Midbrain (tissue), 1 donor: ENCODE measurements around the gene TFDP2.
A peak's percentile ranks its signal among the peaks of the same experiment; 100 is the strongest.
"Not testable (repeated sequence)": the region's sequence is repeated elsewhere in the genome, so short reads cannot be mapped to it uniquely, and the experiment has no call there.

Experiments used
- DNase-seq: peaks from one replicate; lab custom pipeline; 2025; lab: John Stamatoyannopoulos, UW

Gene TFDP2

DNA sequence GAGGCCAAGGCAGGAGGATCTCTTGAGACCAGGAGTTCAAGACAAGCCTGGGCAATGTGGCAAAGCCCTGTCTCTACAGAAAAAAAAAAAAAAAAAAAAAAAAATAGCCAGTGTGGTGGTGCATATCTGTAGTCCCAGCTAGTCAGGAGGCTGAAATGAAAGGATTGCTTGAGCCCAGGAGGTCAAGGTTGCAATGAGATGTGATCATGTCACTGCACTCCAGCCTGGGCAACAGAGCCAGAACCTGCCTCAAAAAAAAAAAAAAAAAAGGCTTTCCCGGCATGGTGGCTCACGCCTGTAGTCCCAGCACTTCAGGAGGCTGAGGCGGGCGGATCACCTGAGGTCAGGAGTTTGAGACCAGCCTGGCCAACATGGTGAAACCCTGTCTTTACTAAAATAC, 73.7 kb downstream of the TFDP2 start:
- DNase-seq, result not testable (repeated sequence)

GRCh38 chr3:142072816-142073215, 76.5 kb downstream of the TFDP2 start:
- no peak for DNase-seq

GRCh38 chr3:142065932-142066331, 83.4 kb downstream of the TFDP2 start:
- DNase-seq, result no peak

GRCh38 chr3:142065344-142065743, 84.0 kb downstream of the TFDP2 start:
- no peak for DNase-seq

DNA sequence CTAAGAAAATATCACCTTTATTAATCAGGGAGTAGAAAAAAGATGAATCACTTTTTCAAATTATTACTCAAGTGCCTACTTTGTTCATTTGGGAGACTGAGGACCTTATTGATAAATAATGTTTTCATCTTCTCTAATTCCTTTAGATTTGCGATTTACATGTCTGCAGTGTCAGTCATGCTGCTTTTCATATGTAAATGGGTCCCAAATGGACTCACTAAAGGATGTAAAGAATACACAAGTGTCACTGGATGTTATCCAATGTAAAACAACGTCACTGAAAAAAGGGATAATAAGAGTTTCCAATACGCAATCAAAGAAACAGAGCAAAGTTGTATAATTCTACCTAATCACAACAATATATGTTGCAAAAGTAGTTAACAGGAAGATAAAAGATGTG, 84.9 kb downstream of the TFDP2 start:
- DNase-seq, result no peak

GRCh38 chr3:142057331-142057725, 92.0 kb downstream of the TFDP2 start:
- no peak for DNase-seq

DNA sequence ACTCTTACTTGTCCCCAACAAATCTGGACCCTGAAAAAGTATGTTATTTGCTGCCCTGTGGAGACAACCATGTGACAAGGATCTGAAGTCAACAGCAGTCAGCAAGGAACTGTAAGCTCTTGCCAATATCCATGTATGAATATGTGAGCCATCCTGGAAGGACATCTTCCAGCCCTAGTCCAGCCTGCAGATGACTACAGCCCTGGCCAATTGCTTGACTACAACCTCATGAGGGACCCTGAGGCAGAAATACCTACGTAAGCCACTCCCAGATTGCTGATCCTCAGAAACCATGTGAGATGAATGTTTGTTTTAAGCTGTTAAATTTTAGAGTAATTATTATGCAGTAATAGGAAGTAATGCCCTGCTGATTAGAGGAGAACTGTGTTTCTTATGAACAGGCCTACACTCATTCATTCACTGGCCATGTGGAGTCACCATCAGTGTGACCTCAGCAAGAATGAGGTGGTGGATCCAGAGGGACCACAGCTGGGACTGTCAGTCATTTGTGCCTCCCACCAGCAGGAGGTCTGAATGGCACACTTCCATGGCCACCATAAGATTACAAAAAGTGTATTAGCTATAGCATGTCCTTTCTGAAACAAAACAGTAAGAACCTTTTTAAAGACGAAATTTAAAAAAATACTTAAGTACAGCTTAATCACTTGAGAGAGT, 92.6 kb downstream of the TFDP2 start:
- no peak for DNase-seq

- DNase-seq, result no peak
Measured at GRCh38 chr3:142053835-142054234, 95.5 kb downstream of the TFDP2 start.

GRCh38 chr3:142053244-142053643, 96.1 kb downstream of the TFDP2 start:
- DNase-seq, result no peak

DNA sequence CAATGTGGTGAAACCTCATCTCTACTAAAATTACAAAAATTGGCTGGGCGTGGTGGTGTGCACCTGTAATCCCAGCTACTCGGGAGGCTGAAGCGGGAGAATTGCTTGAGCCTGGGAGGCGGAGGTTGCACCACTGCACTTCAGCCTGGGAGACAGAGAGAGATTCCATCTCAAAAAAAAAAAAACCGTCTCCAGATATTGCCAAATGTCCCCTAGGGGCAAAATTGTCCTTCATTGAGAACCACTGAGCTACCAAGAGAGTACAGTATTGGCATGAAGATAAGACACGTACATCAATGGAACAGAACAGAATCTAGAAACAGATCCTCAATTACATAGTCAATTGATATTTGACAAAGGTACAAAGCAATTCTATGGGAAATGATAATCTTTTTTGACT, 98.0 kb downstream of the TFDP2 start:
- no peak for DNase-seq

- no peak for DNase-seq
Measured at GRCh38 chr3:142047021-142047369, 102.3 kb downstream of the TFDP2 start.

- no peak for DNase-seq
Measured at GRCh38 chr3:142046320-142047020, 102.9 kb downstream of the TFDP2 start.

DNA sequence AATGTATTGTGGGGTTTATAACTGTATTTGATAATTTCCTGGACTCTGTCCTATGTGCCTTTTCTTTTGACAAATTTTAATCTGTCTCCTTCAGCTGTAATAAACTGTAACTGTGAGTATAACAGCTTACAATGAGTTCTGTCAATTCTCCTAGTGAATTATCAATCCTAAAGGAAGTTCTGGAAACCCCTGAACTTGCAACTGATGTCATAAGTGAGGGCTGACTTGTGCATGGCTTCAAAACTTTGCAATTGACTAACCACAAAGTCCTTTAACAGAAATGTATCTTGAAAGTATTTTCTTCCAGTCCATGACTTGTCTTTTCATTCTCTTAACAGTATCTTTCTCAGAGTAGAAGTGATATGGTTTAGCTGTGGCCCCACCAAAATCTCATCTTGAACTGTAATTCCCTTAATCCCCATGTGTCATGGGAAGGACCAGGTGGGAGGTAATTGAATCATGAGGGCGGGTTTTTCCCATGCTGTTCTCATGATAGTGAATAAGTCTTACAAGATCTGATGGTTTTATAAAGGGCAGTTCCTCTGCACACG, 108.3 kb downstream of the TFDP2 start:
- DNase-seq, result no peak

GRCh38 chr3:142035308-142035922, 113.9 kb downstream of the TFDP2 start:
- DNase-seq, result no peak

GRCh38 chr3:142033292-142033691, 116.1 kb downstream of the TFDP2 start:
- DNase-seq, result no peak

DNA sequence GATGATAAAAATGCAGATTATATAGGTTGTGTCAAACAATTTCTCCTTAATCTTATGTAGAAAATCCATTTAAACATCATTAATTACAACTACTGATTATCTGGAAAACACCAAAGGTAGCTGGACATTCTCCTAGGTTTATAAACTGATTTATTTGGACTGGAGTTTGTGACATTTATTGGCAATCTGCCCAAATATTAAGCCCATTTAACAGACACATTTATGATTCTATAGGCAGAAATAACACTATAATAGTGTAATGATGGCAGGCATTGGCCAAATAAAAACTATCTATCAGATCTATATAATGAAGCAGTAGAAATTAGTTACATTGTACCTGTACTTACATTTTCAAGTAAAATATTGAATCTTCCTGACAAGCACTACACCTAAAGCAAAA, 117.8 kb downstream of the TFDP2 start:
- no peak for DNase-seq

GRCh38 chr3:142029791-142030190, 119.6 kb downstream of the TFDP2 start:
- no peak for DNase-seq

GRCh38 chr3:142029052-142029642, 120.2 kb downstream of the TFDP2 start:
- DNase-seq, result no peak

- peak; percentile 35 for DNase-seq
Measured at GRCh38 chr3:142028243-142028777, 121.0 kb downstream of the TFDP2 start.

- peak; percentile 10 for DNase-seq
Measured at GRCh38 chr3:142027735-142028134, 121.6 kb downstream of the TFDP2 start.

DNA sequence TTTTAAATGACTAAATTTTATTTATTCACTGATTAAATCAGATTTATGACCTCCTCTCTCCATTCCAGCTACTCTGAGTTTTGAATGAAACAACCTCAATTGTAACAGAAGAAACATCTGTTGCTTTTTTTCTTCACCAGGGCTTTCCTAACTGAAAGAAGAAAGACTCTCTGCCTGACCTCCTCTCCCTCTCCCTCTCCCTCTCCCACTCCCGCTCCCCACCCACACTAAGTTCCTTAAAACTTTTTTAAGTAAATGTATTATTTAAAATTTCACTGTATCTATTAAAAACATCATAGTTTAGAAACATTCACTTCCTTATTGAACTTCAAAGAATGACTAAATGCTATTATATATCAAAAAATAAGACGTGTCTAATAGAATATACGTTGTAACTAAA, 122.0 kb downstream of the TFDP2 start:
- no peak for DNase-seq

GRCh38 chr3:142026333-142026732, 123.0 kb downstream of the TFDP2 start:
- no peak for DNase-seq
